Ovary (tissue), 3 donors: Measurements from ENCODE around the gene TSPEAR.

ENCODE experiments used
- CTCF ChIP-seq, 3 donors: fragments of 450-650 bp in 2 of 3; fragments of 200-600 bp in 1 of 3; IDR thresholded peaks; one replicate each; pipeline versions ENCODE4 v1.5.1 to v1.8.0; 2016 to 2022; ENCODE audit warnings: antibody characterized with exemption in 3 of 3, mild to moderate bottlenecking in 1 of 3
- EP300 ChIP-seq: sonication (generic); formaldehyde crosslinking; IDR thresholded peaks from one replicate; pipeline ENCODE4 v1.6.1; 2017; ENCODE audit warnings: antibody characterized with exemption
- POLR2A ChIP-seq: fragments of 450-650 bp; IDR thresholded peaks from one replicate; pipeline ENCODE4 v1.6.1; 2017; ENCODE audit warnings: antibody characterized with exemption, mild to moderate bottlenecking, moderate library complexity
- donor health status: DM: no; HTN: no; CAD: no.

GRCh38 chr21:44686843-44687561 is 24.4 kb downstream of the TSPEAR start:
- no peak for TF ChIP-seq POLR2A
- no peak for TF ChIP-seq CTCF (IDR thresholded peaks at IDR 0.05)
- no peak for TF ChIP-seq EP300
